GM18507 (cell line): Measurements from ENCODE around the gene ZBTB16.

Source experiments
- DNase-seq: peaks from one replicate; pipeline ENCODE4 v3.0.0; 2011; ENCODE audit warnings: low read depth; ENCODE audit not compliant: insufficient read length; ENCODE audit errors: extremely low spot score
- FAIRE-seq: peaks from 2 replicates; lab custom pipeline; 2011; peaks lifted over from hg19 to GRCh38; lab: Jason Lieb, UNC

ZBTB16 gene

GRCh38 chr11:114079511-114080065 is 20.1 kb downstream of the ZBTB16 start:
- no peak for FAIRE-seq
- no peak for DNase-seq

- DNase-seq, result no peak
- FAIRE-seq, result no peak
These were observed 20.7 kb downstream of the ZBTB16 start for GRCh38 chr11:114080219-114080618.

- DNase-seq (no peak), FAIRE-seq (no peak)
These were observed 21.3 kb downstream of the ZBTB16 start for GRCh38 chr11:114080769-114081168.

GRCh38 chr11:114081641-114082414 is 22.3 kb downstream of the ZBTB16 start:
- FAIRE-seq, result no peak
- DNase-seq, result no peak

- no peak for FAIRE-seq
- DNase-seq, result no peak
These were observed 22.9 kb downstream of the ZBTB16 start for GRCh38 chr11:114082415-114082748.

- FAIRE-seq, result no peak
- no peak for DNase-seq
These were observed 23.3 kb downstream of the ZBTB16 start for GRCh38 chr11:114082767-114083181.

GRCh38 chr11:114083391-114084252 is 24.1 kb downstream of the ZBTB16 start:
- DNase-seq, result no peak
- no peak for FAIRE-seq

GRCh38 chr11:114084414-114084813 is 24.9 kb downstream of the ZBTB16 start:
- DNase-seq (no peak), FAIRE-seq (no peak)

- no peak for FAIRE-seq
- no peak for DNase-seq
These were observed 26.7 kb downstream of the ZBTB16 start for GRCh38 chr11:114085965-114086793.

GRCh38 chr11:114087025-114087424 is 27.5 kb downstream of the ZBTB16 start:
- DNase-seq (no peak), FAIRE-seq (no peak)

GRCh38 chr11:114088216-114088615 is 28.7 kb downstream of the ZBTB16 start:
- no peak for DNase-seq

GRCh38 chr11:114088836-114089235 is 29.3 kb downstream of the ZBTB16 start:
- DNase-seq, result no peak
- no peak for FAIRE-seq

More at GRCh38 chr11:114088216-114088615, 28.7 kb downstream of the ZBTB16 start:
- FAIRE-seq, result no peak

GRCh38 chr11:114089748-114090147 is 30.2 kb downstream of the ZBTB16 start:
- FAIRE-seq (no peak), DNase-seq (no peak)

- no peak for FAIRE-seq
- DNase-seq, result no peak
These were observed 30.9 kb downstream of the ZBTB16 start for GRCh38 chr11:114090225-114090910.

- no peak for DNase-seq
- FAIRE-seq, result no peak
These were observed 31.5 kb downstream of the ZBTB16 start for GRCh38 chr11:114090976-114091375.

- no peak for FAIRE-seq
- DNase-seq, result no peak
These were observed 32.2 kb downstream of the ZBTB16 start for GRCh38 chr11:114091516-114092397.

- FAIRE-seq, result no peak
- no peak for DNase-seq
These were observed 33.0 kb downstream of the ZBTB16 start for GRCh38 chr11:114092478-114092877.

- DNase-seq (no peak), FAIRE-seq (no peak)
These were observed 33.4 kb downstream of the ZBTB16 start for GRCh38 chr11:114092953-114093352.
